ENCODE measurements around the gene KIAA0408. TPM values are rescaled to one million over a fixed set of nuclear protein-coding genes. Genes with fewer than 3 reads are reported as not detected.

Gene KIAA0408
- total RNA-seq: 10 to 100 TPM in 1 of 2 experiments, 1 to 10 TPM in 1; 9.9 to 25.6 TPM

- peaks cover 2% of the 10 kb centered on the region for H3K36me3 Mint-ChIP-seq
Observed at GRCh38 chr6:127459231-127459641, at the start of gene KIAA0408. TSS of gene KIAA0408 (minus strand) at chr6:127459389. CDS start at chr6:127453981, 5,408 bp downstream.

GRCh38 chr6:127506894-127507293 lies 47.7 kb upstream of the KIAA0408 start:
- Mint-ChIP-seq H3K4me1 (peaks cover 7% of the 10 kb centered on the region), H3K4me3 (no peak overlapping the region), H3K36me3 (peaks cover 46% of the 10 kb centered on the region), H3K9me3 (ENCODE audit: low read depth) (no peaks in the 10 kb centered on the region), H3K27me3 (no peaks in the 10 kb centered on the region), H3K27ac (no peak overlapping the region)
- DNase-seq: no peak
- no peak for ATAC-seq
- CTCF ChIA-PET: interaction anchor here (0.8 to 3.5 kb wide), 2 partner anchors 9 kb away, joined by 3 to 20 read pairs; no protein-coding TSS in a partner anchor

More at GRCh38 chr6:127459231-127459641, at the start of gene KIAA0408:
- ATAC-seq (no peak), DNase-seq (no peak)
- Mint-ChIP-seq H3K27ac (no peak within 1 kb of the TSS), H3K4me3 (no peak within 1 kb of the TSS), H3K27me3 (no peaks in the 10 kb centered on the region), H3K9me3 (ENCODE audit: low read depth) (no peaks in the 10 kb centered on the region), H3K4me1 (peaks cover 21% of the 10 kb centered on the region)
- CTCF ChIA-PET: interaction anchor here (0.9 to 1.6 kb wide), 3 partner anchors 57 to 193 kb away, joined by 3 to 6 read pairs (median 5); partner anchors contain the start of gene RNF146

GRCh38 chr6:127503022-127503421 lies 43.8 kb upstream of the KIAA0408 start:
- Mint-ChIP-seq H3K27me3 (no peaks in the 10 kb centered on the region), H3K4me1 (peaks cover 5% of the 10 kb centered on the region), H3K27ac (no peak overlapping the region), H3K36me3 (peaks cover 21% of the 10 kb centered on the region), H3K4me3 (no peak overlapping the region), H3K9me3 (ENCODE audit: low read depth) (no peaks in the 10 kb centered on the region)
- CTCF ChIA-PET: interaction anchor here (1.1 to 25.7 kb wide), 3 partner anchors 10 to 41 kb away, joined by 3 to 257 read pairs (median 5); no protein-coding TSS in a partner anchor
- no peak for ATAC-seq
- no peak for DNase-seq

GRCh38 chr6:127497410-127497809 lies 38.2 kb upstream of the KIAA0408 start:
- DNase-seq: no peak
- peaks cover 13% of the 10 kb centered on the region for H3K4me1 Mint-ChIP-seq
- H3K4me3 Mint-ChIP-seq: no peak overlapping the region
- H3K27me3 Mint-ChIP-seq: no peaks in the 10 kb centered on the region
- no peaks in the 10 kb centered on the region for H3K9me3 Mint-ChIP-seq (ENCODE audit: low read depth)
- CTCF ChIA-PET: interaction anchor here (1.0 to 25.7 kb wide), 2 partner anchors 10 to 15 kb away, joined by 3 to 257 read pairs; no protein-coding TSS in a partner anchor
- no peak for ATAC-seq
- H3K36me3 Mint-ChIP-seq: peaks cover 25% of the 10 kb centered on the region
- no peak overlapping the region for H3K27ac Mint-ChIP-seq

GRCh38 chr6:127496471-127496870 lies 37.3 kb upstream of the KIAA0408 start:
- H3K27ac Mint-ChIP-seq: no peak overlapping the region
- peaks cover 13% of the 10 kb centered on the region for H3K4me1 Mint-ChIP-seq
- H3K27me3 Mint-ChIP-seq: no peaks in the 10 kb centered on the region
- no peak overlapping the region for H3K4me3 Mint-ChIP-seq
- peaks cover 30% of the 10 kb centered on the region for H3K36me3 Mint-ChIP-seq
- CTCF ChIA-PET: interaction anchor here (2.9 to 25.7 kb wide), 2 partner anchors 16 to 17 kb away, joined by 7 to 257 read pairs; no protein-coding TSS in a partner anchor
- H3K9me3 Mint-ChIP-seq (ENCODE audit: low read depth): no peaks in the 10 kb centered on the region
- ATAC-seq: no peak
- no peak for DNase-seq

GRCh38 chr6:127494240-127494767 lies 35.1 kb upstream of the KIAA0408 start:
- Mint-ChIP-seq H3K27me3 (no peaks in the 10 kb centered on the region), H3K4me1 (peaks cover 20% of the 10 kb centered on the region), H3K27ac (no peak overlapping the region), H3K9me3 (ENCODE audit: low read depth) (no peaks in the 10 kb centered on the region), H3K36me3 (peaks cover 47% of the 10 kb centered on the region), H3K4me3 (no peak overlapping the region)
- DNase-seq (no peak), ATAC-seq (peak; percentile 45)
- CTCF ChIA-PET: interaction anchor here (1.2 to 25.7 kb wide), 5 partner anchors 8 to 24 kb away, joined by 3 to 257 read pairs (median 5); partner anchors contain the start of gene MTCL3

- CTCF ChIA-PET: interaction anchor here (1.0 to 25.7 kb wide), 3 partner anchors 9 to 24 kb away, joined by 3 to 257 read pairs (median 5); no protein-coding TSS in a partner anchor
Observed at GRCh38 chr6:127489248-127489647, 30.1 kb upstream of the KIAA0408 start.

GRCh38 chr6:127486934-127487333 lies 27.7 kb upstream of the KIAA0408 start:
- Mint-ChIP-seq H3K4me1 (peaks cover 43% of the 10 kb centered on the region), H3K4me3 (no peak overlapping the region), H3K27ac (no peak overlapping the region), H3K36me3 (peaks cover 71% of the 10 kb centered on the region), H3K9me3 (ENCODE audit: low read depth) (peaks cover 8% of the 10 kb centered on the region), H3K27me3 (no peaks in the 10 kb centered on the region)
- DNase-seq (no peak), ATAC-seq (no peak)
- CTCF ChIA-PET: interaction anchor here (1.6 to 25.7 kb wide), 2 partner anchors 8 to 26 kb away, joined by 3 to 257 read pairs; no protein-coding TSS in a partner anchor

More at GRCh38 chr6:127489248-127489647, 30.1 kb upstream of the KIAA0408 start:
- DNase-seq (no peak), ATAC-seq (no peak)
- H3K4me3 Mint-ChIP-seq: no peak overlapping the region
- no peaks in the 10 kb centered on the region for H3K27me3 Mint-ChIP-seq
- H3K27ac Mint-ChIP-seq: no peak overlapping the region
- H3K4me1 Mint-ChIP-seq: peaks cover 36% of the 10 kb centered on the region
- peaks cover 8% of the 10 kb centered on the region for H3K9me3 Mint-ChIP-seq (ENCODE audit: low read depth)
- peaks cover 64% of the 10 kb centered on the region for H3K36me3 Mint-ChIP-seq

GRCh38 chr6:127484212-127484863 lies 25.1 kb upstream of the KIAA0408 start:
- DNase-seq (no peak), ATAC-seq (peak; percentile 96)
- Mint-ChIP-seq H3K4me3 (peak overlapping the region; percentile 61), H3K27me3 (no peaks in the 10 kb centered on the region), H3K27ac (peak overlapping the region; percentile 88), H3K36me3 (peaks cover 69% of the 10 kb centered on the region), H3K4me1 (peaks cover 36% of the 10 kb centered on the region), H3K9me3 (ENCODE audit: low read depth) (peaks cover 8% of the 10 kb centered on the region)
- CTCF ChIA-PET: interaction anchor here (0.8 to 25.7 kb wide), 9 partner anchors 10 to 218 kb away, joined by 3 to 257 read pairs (median 3); partner anchors contain the start of genes MTCL3 and RNF146

- ATAC-seq (peak; percentile 6), DNase-seq (no peak)
- CTCF ChIA-PET: interaction anchor here (1.1 to 25.7 kb wide), 4 partner anchors 10 to 217 kb away, joined by 3 to 257 read pairs (median 6); partner anchors contain the start of gene RNF146
- Mint-ChIP-seq H3K9me3 (ENCODE audit: low read depth) (peaks cover 8% of the 10 kb centered on the region), H3K4me1 (peaks cover 36% of the 10 kb centered on the region), H3K27me3 (no peaks in the 10 kb centered on the region), H3K36me3 (peaks cover 69% of the 10 kb centered on the region), H3K27ac (peak overlapping the region; percentile 88), H3K4me3 (peak overlapping the region; percentile 61)
Observed at GRCh38 chr6:127483399-127484055, 24.3 kb upstream of the KIAA0408 start.

- ATAC-seq (no peak), DNase-seq (no peak)
- CTCF ChIA-PET: interaction anchor here (2.7 to 25.7 kb wide), 2 partner anchors 30 to 57 kb away, joined by 8 to 257 read pairs; no protein-coding TSS in a partner anchor
- Mint-ChIP-seq H3K36me3 (peaks cover 72% of the 10 kb centered on the region), H3K27me3 (no peaks in the 10 kb centered on the region), H3K4me3 (no peak overlapping the region), H3K4me1 (peaks cover 31% of the 10 kb centered on the region), H3K27ac (no peak overlapping the region), H3K9me3 (ENCODE audit: low read depth) (peaks cover 8% of the 10 kb centered on the region)
Observed at GRCh38 chr6:127482325-127482724, 23.1 kb upstream of the KIAA0408 start.

- CTCF ChIA-PET: interaction anchor here (25.7 kb wide), 1 partner anchor 31 kb away, joined by 257 read pairs; no protein-coding TSS in a partner anchor
- H3K4me1 Mint-ChIP-seq: peaks cover 31% of the 10 kb centered on the region
- peaks cover 69% of the 10 kb centered on the region for H3K36me3 Mint-ChIP-seq
- H3K27ac Mint-ChIP-seq: no peak overlapping the region
- no peak for ATAC-seq
- H3K9me3 Mint-ChIP-seq (ENCODE audit: low read depth): peaks cover 8% of the 10 kb centered on the region
- H3K4me3 Mint-ChIP-seq: no peak overlapping the region
- no peaks in the 10 kb centered on the region for H3K27me3 Mint-ChIP-seq
- DNase-seq: no peak
Observed at GRCh38 chr6:127481628-127482027, 22.4 kb upstream of the KIAA0408 start.

- DNase-seq (no peak), ATAC-seq (no peak)
- no peak overlapping the region for H3K4me3 Mint-ChIP-seq
- peaks cover 8% of the 10 kb centered on the region for H3K9me3 Mint-ChIP-seq (ENCODE audit: low read depth)
- CTCF ChIA-PET: interaction anchor here (2.8 to 25.7 kb wide), 2 partner anchors 14 to 32 kb away, joined by 7 to 257 read pairs; no protein-coding TSS in a partner anchor
- peaks cover 72% of the 10 kb centered on the region for H3K36me3 Mint-ChIP-seq
- no peak overlapping the region for H3K27ac Mint-ChIP-seq
- H3K4me1 Mint-ChIP-seq: peaks cover 31% of the 10 kb centered on the region
- no peaks in the 10 kb centered on the region for H3K27me3 Mint-ChIP-seq
Observed at GRCh38 chr6:127481111-127481510, 21.9 kb upstream of the KIAA0408 start.
